GM23338 (cell line): ENCODE data around the gene DCDC2. TPM values are rescaled to one million over a fixed set of nuclear protein-coding genes. Genes with fewer than 3 reads are reported as not detected.

Experiments
- ATAC-seq: fragments of 200-7000 bp; cut with Tn5 transposase; 3 replicates; pipeline ENCODE4 v1.9.1; 2020
- DNase-seq: peaks from one replicate; pipeline ENCODE4 v3.0.0-alpha.2; 2015; ENCODE audit warnings: low spot score
- H2AFZ ChIP-seq: fragments of 200-600 bp; sonication (generic); 2 replicates; pipeline ENCODE4 v1.8.0; 2016; ENCODE audit warnings: antibody characterized with exemption, mild to moderate bottlenecking, moderate library complexity
- H3F3A ChIP-seq: fragments of 200-600 bp; sonication (generic); replicated peaks from 2 replicates; pipeline ENCODE4 v1.8.0; 2017; ENCODE audit warnings: antibody characterized with exemption, mixed run types, low read depth
- H3K27ac ChIP-seq: fragments of 200-600 bp; sonication (generic); 2 replicates; pipeline ENCODE4 v1.6.1; 2016; ENCODE audit warnings: low read depth
- H3K27me3 ChIP-seq: fragments of 200-600 bp; sonication (generic); 2 replicates; pipeline ENCODE4 v1.8.0; 2016; ENCODE audit warnings: mild to moderate bottlenecking, mixed run types, moderate library complexity; ENCODE audit not compliant: insufficient read depth
- H3K36me3 ChIP-seq: fragments of 200-600 bp; sonication (generic); 2 replicates; pipeline ENCODE4 v1.8.0; 2016; ENCODE audit warnings: mild to moderate bottlenecking; ENCODE audit not compliant: insufficient read depth
- H3K4me1 ChIP-seq: fragments of 200-600 bp; sonication (generic); 2 replicates; pipeline ENCODE4 v1.8.0; 2016; ENCODE audit warnings: mild to moderate bottlenecking, moderate library complexity; ENCODE audit not compliant: insufficient read depth
- H3K4me2 ChIP-seq: fragments of 200-600 bp; sonication (generic); 2 replicates; pipeline ENCODE4 v1.7.1; 2017; ENCODE audit warnings: mixed run types
- H3K4me3 ChIP-seq: fragments of 200-600 bp; sonication (generic); 2 replicates; pipeline ENCODE4 v1.6.1; 2016; ENCODE audit warnings: mixed run types
- H3K79me2 ChIP-seq: fragments of 200-600 bp; sonication (generic); replicated peaks from 2 replicates; pipeline ENCODE4 v1.8.0; 2017; ENCODE audit warnings: mild to moderate bottlenecking; ENCODE audit not compliant: insufficient read depth
- H3K9me2 ChIP-seq: fragments of 200-600 bp; sonication (generic); 2 replicates; pipeline ENCODE4 v1.8.0; 2017; ENCODE audit not compliant: insufficient read depth
- H4K20me1 ChIP-seq: fragments of 200-600 bp; sonication (generic); replicated peaks from 2 replicates; pipeline ENCODE4 v1.8.0; 2017; ENCODE audit warnings: mild to moderate bottlenecking; ENCODE audit not compliant: insufficient read depth
- H3K27ac Mint-ChIP-seq: 2 replicates; pipeline ENCODE4 v1.8.0; 2020; ENCODE audit warnings: inconsistent platforms, mild to moderate bottlenecking, moderate library complexity, mixed read lengths
- H3K27me3 Mint-ChIP-seq: 3 replicates; pipeline ENCODE4 v1.8.0; 2022; ENCODE audit warnings: low read depth, mild to moderate bottlenecking, moderate library complexity, mixed read lengths, inconsistent platforms; ENCODE audit not compliant: insufficient read depth, poor library complexity
- H3K36me3 Mint-ChIP-seq: 3 replicates; pipeline ENCODE4 v1.8.0; 2021; ENCODE audit warnings: low read depth, mild to moderate bottlenecking, inconsistent platforms, moderate library complexity, mixed read lengths
- H3K4me1 Mint-ChIP-seq: 3 replicates; pipeline ENCODE4 v1.8.0; 2020; ENCODE audit warnings: mild to moderate bottlenecking, inconsistent platforms, mixed read lengths
- H3K4me3 Mint-ChIP-seq: 3 replicates; pipeline ENCODE4 v1.8.0; 2021; ENCODE audit warnings: moderate library complexity, mild to moderate bottlenecking, inconsistent platforms, mixed read lengths
- H3K9me3 Mint-ChIP-seq: 3 replicates; pipeline ENCODE4 v1.8.0; 2020; ENCODE audit warnings: moderate library complexity, mild to moderate bottlenecking, inconsistent platforms, mixed read lengths
- CREB1 ChIP-seq: fragments of 250-450 bp; sonication (Bioruptor Pico); IDR thresholded peaks from 2 replicates; pipeline ENCODE4 v1.5.0; 2020; ENCODE audit warnings: low read depth, mild to moderate bottlenecking, moderate library complexity
- ETS1 ChIP-seq: IDR thresholded peaks from 2 replicates; pipeline ENCODE4 v1.6.1; 2016; ENCODE audit warnings: antibody characterized with exemption
- EZH2 ChIP-seq: fragments of 200-600 bp; sonication (generic); IDR thresholded peaks from one replicate; pipeline ENCODE4 v1.8.0; 2017; ENCODE audit warnings: antibody characterized with exemption, mild to moderate bottlenecking, low read depth; ENCODE audit not compliant: unreplicated experiment
- EZH2phosphoT487 ChIP-seq: fragments of 200-600 bp; sonication (generic); IDR thresholded peaks from one replicate; pipeline ENCODE4 v1.8.1; 2018; ENCODE audit warnings: antibody characterized with exemption; ENCODE audit not compliant: unreplicated experiment
- JUNB ChIP-seq: IDR thresholded peaks from one replicate; pipeline ENCODE4 v1.6.1; 2016; ENCODE audit warnings: antibody characterized with exemption; ENCODE audit not compliant: unreplicated experiment
- NANOG ChIP-seq: IDR thresholded peaks from 2 replicates; pipeline ENCODE4 v1.6.1; 2016; ENCODE audit warnings: antibody characterized with exemption, borderline replicate concordance
- POLR2AphosphoS5 ChIP-seq: IDR thresholded peaks from 2 replicates; pipeline ENCODE4 v1.6.1; 2016; ENCODE audit warnings: antibody characterized with exemption, low read depth
- REST ChIP-seq: IDR thresholded peaks from one replicate; pipeline ENCODE4 v1.6.1; 2018; ENCODE audit warnings: antibody characterized with exemption; ENCODE audit not compliant: unreplicated experiment
- STAT1 ChIP-seq: IDR thresholded peaks from one replicate; pipeline ENCODE4 v1.6.1; 2016; ENCODE audit warnings: antibody characterized with exemption; ENCODE audit not compliant: unreplicated experiment
- ZNF114 ChIP-seq: fragments of 250-450 bp; sonication (Bioruptor Pico); IDR thresholded peaks from 2 replicates; pipeline ENCODE4 v1.5.0; 2020; ENCODE audit warnings: mild to moderate bottlenecking, moderate library complexity
- ZNF331 ChIP-seq: fragments of 250-450 bp; sonication (Bioruptor Pico); IDR thresholded peaks from 2 replicates; pipeline ENCODE4 v1.5.0; 2020; ENCODE audit warnings: low read depth, mild to moderate bottlenecking, moderate library complexity
- ZNF462 ChIP-seq: fragments of 250-450 bp; sonication (Bioruptor Pico); IDR thresholded peaks from 2 replicates; pipeline ENCODE4 v1.5.0; 2020; ENCODE audit warnings: mild to moderate bottlenecking, moderate library complexity
- polyA plus RNA-seq: library from polyadenylated mRNA; unstranded; fragments of >200 nt; fragmentation: Nextera tagmentation; extraction: Ambion mirVana; gene quantifications from 2 replicates; pipeline ENCODE4 v1.2.1, GENCODE V29; 2016
- total RNA-seq: library from RNA; depleted of rRNA; stranded (reverse); fragments of >200 nt; shearing (Covaris generic); gene quantifications from 2 replicates; pipeline ENCODE4 v1.2.3, GENCODE V29; 2014
- TF ChIP-seq, protein P1 (sequence below), 2 experiments: fragments of 200-600 bp in 1 of 2; sonication (generic) in 1 of 2; conservative IDR thresholded peaks; 2 replicates each; pipeline versions ENCODE4 v1.5.1 to v1.6.1; 2016 to 2017; ENCODE audit warnings: antibody characterized with exemption in 2 of 2, low read depth in 2 of 2, mild to moderate bottlenecking in 2 of 2, moderate library complexity in 1 of 2

DCDC2 gene
- total and polyA plus RNA-seq, 2 experiments from 2014 or later: 0.59 to 0.79 TPM

DNA sequence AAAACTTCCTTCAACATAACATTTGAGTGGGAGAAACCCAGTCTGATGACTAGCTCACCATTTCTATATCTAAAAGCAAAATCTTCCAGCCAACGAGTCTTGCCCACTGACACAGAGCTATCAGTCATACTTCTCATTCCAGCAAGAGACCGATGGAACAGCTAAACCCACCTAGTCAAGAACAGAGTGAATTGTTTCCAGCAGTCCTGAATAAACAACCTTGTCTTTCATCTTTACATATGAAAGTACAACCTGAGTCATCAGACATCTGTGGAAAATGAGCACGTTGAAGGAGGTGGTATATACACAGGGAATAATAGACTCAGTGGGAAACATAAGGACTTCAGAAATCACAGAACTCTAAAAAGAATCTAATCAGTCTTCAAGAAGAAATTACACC lies 208.0 kb downstream of the DCDC2 start:
- Mint-ChIP-seq H3K9me3 (no peaks in the 10 kb centered on the region; the same call in 2 of the 3 replicates), H3K36me3 (no peaks in the 10 kb centered on the region), H3K27ac (no peak overlapping the region), H3K4me3 (no peak overlapping the region), H3K27me3 (no peaks in the 10 kb centered on the region), H3K4me1 (no peaks in the 10 kb centered on the region)
- H3K27me3 ChIP-seq: no peaks in the 10 kb centered on the region
- H2AFZ ChIP-seq: no peak overlapping the region
- H3K4me1 ChIP-seq: no peaks in the 10 kb centered on the region
- DNase-seq: no peak
- no peaks in the 10 kb centered on the region for H3F3A ChIP-seq
- no peak overlapping the region for H3K4me2 ChIP-seq
- H3K9me2 ChIP-seq: no peaks in the 10 kb centered on the region
- ATAC-seq: no peak
- no peak overlapping the region for H3K4me3 ChIP-seq
- no peaks in the 10 kb centered on the region for H4K20me1 ChIP-seq
- no peaks in the 10 kb centered on the region for H3K79me2 ChIP-seq
- TF ChIP-seq ZNF462 (CRISPR knock-in tag) (no peak), EZH2phosphoT487 (no peak), CREB1 (no peak), POLR2AphosphoS5 (no peak), ETS1 (no peak), STAT1 (no peak), ZNF331 (CRISPR knock-in tag) (no peak), NANOG (no peak), REST (no peak), ZNF114 (no peak), JUNB (no peak), EZH2 (no peak)
- TF ChIP-seq, protein P1, sequence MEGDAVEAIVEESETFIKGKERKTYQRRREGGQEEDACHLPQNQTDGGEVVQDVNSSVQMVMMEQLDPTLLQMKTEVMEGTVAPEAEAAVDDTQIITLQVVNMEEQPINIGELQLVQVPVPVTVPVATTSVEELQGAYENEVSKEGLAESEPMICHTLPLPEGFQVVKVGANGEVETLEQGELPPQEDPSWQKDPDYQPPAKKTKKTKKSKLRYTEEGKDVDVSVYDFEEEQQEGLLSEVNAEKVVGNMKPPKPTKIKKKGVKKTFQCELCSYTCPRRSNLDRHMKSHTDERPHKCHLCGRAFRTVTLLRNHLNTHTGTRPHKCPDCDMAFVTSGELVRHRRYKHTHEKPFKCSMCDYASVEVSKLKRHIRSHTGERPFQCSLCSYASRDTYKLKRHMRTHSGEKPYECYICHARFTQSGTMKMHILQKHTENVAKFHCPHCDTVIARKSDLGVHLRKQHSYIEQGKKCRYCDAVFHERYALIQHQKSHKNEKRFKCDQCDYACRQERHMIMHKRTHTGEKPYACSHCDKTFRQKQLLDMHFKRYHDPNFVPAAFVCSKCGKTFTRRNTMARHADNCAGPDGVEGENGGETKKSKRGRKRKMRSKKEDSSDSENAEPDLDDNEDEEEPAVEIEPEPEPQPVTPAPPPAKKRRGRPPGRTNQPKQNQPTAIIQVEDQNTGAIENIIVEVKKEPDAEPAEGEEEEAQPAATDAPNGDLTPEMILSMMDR (conservative IDR thresholded peaks at IDR 0.05; ENCODE audit: low read depth in 2 of 2): no peak
- no peak overlapping the region for H3K27ac ChIP-seq
- H3K36me3 ChIP-seq: no peaks in the 10 kb centered on the region
